ACC112 (cell line): Measurements from ENCODE around the gene SLC39A11.

Experiments used
- H2AFZ ChIP-seq: fragments of 200-600 bp; sonication (generic); one replicate; pipeline ENCODE4 v1.6.0; 2017; ENCODE audit warnings: antibody characterized with exemption, low read length; ENCODE audit not compliant: unreplicated experiment
- H3K27ac ChIP-seq: fragments of 200-600 bp; sonication (generic); 2 replicates; pipeline ENCODE4 v1.5.1; 2014; ENCODE audit warnings: low read depth, mild to moderate bottlenecking, antibody characterized with exemption, low read length, moderate library complexity
- H3K27me3 ChIP-seq: fragments of 200-600 bp; sonication (generic); 2 replicates; pipeline ENCODE4 v1.6.1; 2014; ENCODE audit warnings: mild to moderate bottlenecking, antibody characterized with exemption, low read length, moderate library complexity, mixed read lengths; ENCODE audit not compliant: insufficient read depth
- H3K36me3 ChIP-seq: fragments of 200-600 bp; sonication (generic); 2 replicates; pipeline ENCODE4 v1.6.1; 2016; ENCODE audit warnings: mild to moderate bottlenecking, antibody characterized with exemption, low read length, moderate library complexity, mixed read lengths; ENCODE audit not compliant: insufficient read depth
- H3K4me1 ChIP-seq: fragments of 200-600 bp; sonication (generic); one replicate; pipeline ENCODE4 v1.6.1; 2016; ENCODE audit warnings: low read length, mixed read lengths; ENCODE audit not compliant: insufficient read depth, unreplicated experiment, control insufficient read depth
- H3K4me3 ChIP-seq: fragments of 200-600 bp; sonication (generic); 2 replicates; pipeline ENCODE4 v1.5.1; 2014; ENCODE audit warnings: mild to moderate bottlenecking, low read depth, low read length
- H3K79me2 ChIP-seq: fragments of 200-600 bp; sonication (generic); one replicate; pipeline ENCODE4 v1.6.0; 2016; ENCODE audit warnings: low read length; ENCODE audit not compliant: control insufficient read depth, unreplicated experiment, insufficient read depth

SLC39A11 gene

GRCh38 chr17:72735048-72735447, 357.4 kb downstream of the SLC39A11 start:
- H2AFZ ChIP-seq = no peak overlapping the region
- no peak overlapping the region for H3K4me3 ChIP-seq
- no peak overlapping the region for H3K27ac ChIP-seq
- H3K79me2 ChIP-seq = no peaks in the 10 kb centered on the region
- H3K4me1 ChIP-seq = no peaks in the 10 kb centered on the region
- H3K27me3 ChIP-seq = no peaks in the 10 kb centered on the region
- no peaks in the 10 kb centered on the region for H3K36me3 ChIP-seq

GRCh38 chr17:72734613-72735012, 357.9 kb downstream of the SLC39A11 start:
- no peaks in the 10 kb centered on the region for H3K79me2 ChIP-seq
- H3K4me1 ChIP-seq = no peaks in the 10 kb centered on the region
- H3K27me3 ChIP-seq = no peaks in the 10 kb centered on the region
- H2AFZ ChIP-seq = no peak overlapping the region
- H3K27ac ChIP-seq = no peak overlapping the region
- H3K36me3 ChIP-seq = no peaks in the 10 kb centered on the region
- no peak overlapping the region for H3K4me3 ChIP-seq

- Histone ChIP-seq H3K4me3 (no peak overlapping the region), H3K4me1 (no peaks in the 10 kb centered on the region), H2AFZ (no peak overlapping the region), H3K36me3 (no peaks in the 10 kb centered on the region), H3K27me3 (no peaks in the 10 kb centered on the region), H3K27ac (no peak overlapping the region), H3K79me2 (no peaks in the 10 kb centered on the region)
These were observed 358.7 kb downstream of the SLC39A11 start for GRCh38 chr17:72733619-72734282.

GRCh38 chr17:72732893-72733618, 359.4 kb downstream of the SLC39A11 start:
- no peak overlapping the region for H3K27ac ChIP-seq
- H2AFZ ChIP-seq = no peak overlapping the region
- no peaks in the 10 kb centered on the region for H3K27me3 ChIP-seq
- no peaks in the 10 kb centered on the region for H3K4me1 ChIP-seq
- no peaks in the 10 kb centered on the region for H3K79me2 ChIP-seq
- H3K4me3 ChIP-seq = no peak overlapping the region
- no peaks in the 10 kb centered on the region for H3K36me3 ChIP-seq

- Histone ChIP-seq H3K36me3 (no peaks in the 10 kb centered on the region), H2AFZ (no peak overlapping the region), H3K4me1 (no peaks in the 10 kb centered on the region), H3K27me3 (no peaks in the 10 kb centered on the region), H3K4me3 (no peak overlapping the region), H3K79me2 (no peaks in the 10 kb centered on the region), H3K27ac (no peak overlapping the region)
These were observed 362.4 kb downstream of the SLC39A11 start for GRCh38 chr17:72730077-72730476.

GRCh38 chr17:72726936-72727335, 365.6 kb downstream of the SLC39A11 start:
- Histone ChIP-seq H3K27me3 (no peaks in the 10 kb centered on the region), H2AFZ (no peak overlapping the region), H3K4me1 (peaks cover 11% of the 10 kb centered on the region), H3K79me2 (no peaks in the 10 kb centered on the region), H3K4me3 (no peak overlapping the region), H3K27ac (no peak overlapping the region), H3K36me3 (no peaks in the 10 kb centered on the region)

GRCh38 chr17:72725433-72726068, 366.9 kb downstream of the SLC39A11 start:
- Histone ChIP-seq H3K4me3 (no peak overlapping the region), H3K36me3 (no peaks in the 10 kb centered on the region), H3K79me2 (no peaks in the 10 kb centered on the region), H3K4me1 (peaks cover 11% of the 10 kb centered on the region), H2AFZ (no peak overlapping the region), H3K27ac (no peak overlapping the region), H3K27me3 (no peaks in the 10 kb centered on the region)

- H3K27me3 ChIP-seq = no peaks in the 10 kb centered on the region
- no peak overlapping the region for H2AFZ ChIP-seq
- no peak overlapping the region for H3K27ac ChIP-seq
- no peaks in the 10 kb centered on the region for H3K79me2 ChIP-seq
- H3K4me1 ChIP-seq = peaks cover 11% of the 10 kb centered on the region
- H3K4me3 ChIP-seq = no peak overlapping the region
- H3K36me3 ChIP-seq = no peaks in the 10 kb centered on the region
These were observed 368.2 kb downstream of the SLC39A11 start for GRCh38 chr17:72724267-72724666.

- Histone ChIP-seq H3K27ac (no peak overlapping the region), H3K36me3 (no peaks in the 10 kb centered on the region), H3K79me2 (no peaks in the 10 kb centered on the region), H2AFZ (no peak overlapping the region), H3K27me3 (no peaks in the 10 kb centered on the region), H3K4me1 (peaks cover 11% of the 10 kb centered on the region), H3K4me3 (no peak overlapping the region)
These were observed 368.8 kb downstream of the SLC39A11 start for GRCh38 chr17:72723711-72724110.

- peaks cover 20% of the 10 kb centered on the region for H3K4me1 ChIP-seq
- no peaks in the 10 kb centered on the region for H3K79me2 ChIP-seq
- no peak overlapping the region for H3K27ac ChIP-seq
- H3K36me3 ChIP-seq = no peaks in the 10 kb centered on the region
- H2AFZ ChIP-seq = no peak overlapping the region
- H3K27me3 ChIP-seq = no peaks in the 10 kb centered on the region
- H3K4me3 ChIP-seq = no peak overlapping the region
These were observed 372.0 kb downstream of the SLC39A11 start for GRCh38 chr17:72720494-72720825.
